ENCODE results near the gene PTPRU. TPM values are rescaled to one million over a fixed set of nuclear protein-coding genes. Genes with fewer than 3 reads are reported as not detected.

Gene PTPRU
- total and polyA plus RNA-seq, 2 of the 8 experiments (the other 6 are each of a cell fraction or from before 2014, with no cell fraction given): 33.8 to 41.8 TPM

DNA sequence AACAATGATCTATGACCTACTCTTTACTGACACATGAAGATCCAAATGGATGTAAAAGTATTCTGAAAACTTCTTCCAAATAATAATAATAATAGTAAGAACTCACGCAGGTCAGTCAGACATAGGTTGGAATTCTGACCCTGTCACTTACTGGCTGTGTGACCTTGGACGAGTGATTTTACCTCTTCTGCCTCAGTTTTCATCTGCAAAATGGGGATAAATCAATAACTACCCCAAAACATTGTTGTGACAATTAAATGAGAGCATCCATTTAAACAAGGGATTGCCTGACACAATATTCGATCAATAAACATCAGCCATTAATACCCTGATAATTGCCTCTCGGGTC lies 6.1 kb upstream of the PTPRU start:
- 0 out of 2 replicates have a peak overlapping the region, but pooled peaks have one; percentile 68 for H3K27ac ChIP-seq (ENCODE audit: low read depth, low read length)

More for the DNA sequence above, 6.1 kb upstream of the PTPRU start:
- Histone ChIP-seq H2BK120ac (replicated peaks; ENCODE audit: low read depth, low read length) (no peak overlapping the region), H2BK5ac (ENCODE audit: low read depth, low read length) (no peak overlapping the region), H3K4me3 (ENCODE audit: extremely low read depth in 1 of 4, insufficient read depth in 2 of 4, low read depth in 3 of 4, low read length in 4 of 4) (peak overlapping the region; percentile 78 to 90 (median 84)), H3K4ac (replicated peaks; ENCODE audit: insufficient read length, low read depth, low read length) (no peak overlapping the region), H4K91ac (replicated peaks; ENCODE audit: insufficient read length, low read length) (no peak overlapping the region), H3K56ac (replicated peaks; ENCODE audit: insufficient read length, low read depth, low read length) (no peak overlapping the region), H4K20me1 (replicated peaks in 1 of 2; ENCODE audit: control insufficient read depth in 1 of 2, insufficient read depth in 2 of 2, low read length in 2 of 2) (no peaks in the 10 kb centered on the region), H3K36me3 (ENCODE audit: control insufficient read depth in 2 of 4, insufficient read depth in 4 of 4, low read length in 3 of 4) (peaks cover 0 to 2% (median 0%) of the 10 kb centered on the region in 4 experiments; a peak in 2 of 8 replicates), H2BK15ac (ENCODE audit: low read length) (no peak overlapping the region), H3K14ac (ENCODE audit: insufficient read length) (no peak overlapping the region), H4K8ac (ENCODE audit: extremely low read depth, insufficient read depth, low read length) (no peak overlapping the region), H4K5ac (ENCODE audit: insufficient read length, low read depth, low read length) (no peak overlapping the region), H3K27me3 (replicated peaks in 1 of 4; ENCODE audit: control insufficient read depth in 3 of 4, extremely low read depth in 1 of 4, insufficient read depth in 3 of 4, low read length in 3 of 4) (peaks cover 0 to 1% (median 0%) of the 10 kb centered on the region in 4 experiments; a peak in 2 of 7 replicates), H3K9ac (replicated peaks in 1 of 4; ENCODE audit: extremely low read depth in 1 of 4, low read depth in 3 of 4, low read length in 3 of 4) (peak overlapping the region; percentile 54 to 75 (median 58)), H2AFZ (ENCODE audit: low read length) (no peak overlapping the region), H3K79me1 (ENCODE audit: low read depth, low read length) (peaks cover under 1% of the 10 kb centered on the region; the same call in 1 of the 2 replicates), H3K23ac (ENCODE audit: insufficient read length) (no peak overlapping the region), H2AK5ac (ENCODE audit: low read depth, low read length) (no peak overlapping the region), H2BK12ac (ENCODE audit: low read depth, low read length) (no peak overlapping the region), H3K79me2 (ENCODE audit: control insufficient read depth in 1 of 2, insufficient read depth in 2 of 2, low read length in 2 of 2) (peaks cover 5 to 10% of the 10 kb centered on the region in 2 experiments; a peak in 3 of 4 replicates), H3K9me3 (ENCODE audit: insufficient read depth in 2 of 2, low read depth in 1 of 2, low read length in 1 of 2) (no peaks in the 10 kb centered on the region), H3K18ac (ENCODE audit: extremely low read depth, low read length) (0 out of 2 replicates have a peak overlapping the region, but pooled peaks have one; percentile 14), H3K4me1 (replicated peaks in 1 of 4; ENCODE audit: control insufficient read depth in 3 of 4, insufficient read depth in 4 of 4, low read length in 3 of 4) (peaks cover 0 to 8% (median 3%) of the 10 kb centered on the region in 4 experiments; a peak in 3 of 7 replicates), H3K4me2 (ENCODE audit: insufficient read depth in 1 of 2, low read depth in 2 of 2, low read length in 2 of 2) (peak overlapping the region; percentile 56 to 73), H2BK20ac (ENCODE audit: low read length) (no peak overlapping the region), H3K23me2 (ENCODE audit: low read depth, low read length) (peaks cover 7% of the 10 kb centered on the region; the same call in 1 of the 2 replicates)
- FAIRE-seq (no peak), DNase-seq (ENCODE audit: low read depth in 1 of 2, low spot score in 2 of 2) (no peak)
- TF ChIP-seq POU5F1 (IDR thresholded peaks at IDR 0.05; ENCODE audit: low read depth, low read length): no peak
- TF ChIP-seq KDM1A (IDR thresholded peaks at IDR 0.05; ENCODE audit: borderline replicate concordance, low read length): 0 out of 2 replicates have a peak, but pooled peaks have one; percentile 41
- CTCF ChIA-PET (ENCODE audit: partially characterized antibody): interaction anchor here (1.5 kb wide), 1 partner anchor 10 kb away, joined by 6 read pairs; no protein-coding TSS in a partner anchor
- POLR2A ChIA-PET (ENCODE audit: partially characterized antibody): interaction anchor here (0.5 to 1.9 kb wide), 10 partner anchors 8 to 178 kb away, joined by 3 to 11 read pairs (median 4); no protein-coding TSS in a partner anchor
- 19% methylated on average over 4 of the region's 4 CpGs; no CpG with 5 or more reads in 1 of the 2 experiments for WGBS, 2 experiments (ENCODE audit: extremely low coverage in 1 of 2, insufficient coverage in 1 of 2, insufficient read length in 1 of 2, insufficient replicate concordance in 2 of 2, low coverage in 1 of 2, low lambda C conversion rate in 2 of 2, missing lambda C conversion rate in 1 of 2)

Data from H1 (cell line).